HG03342 (cell line): ENCODE results near the gene MXRA8.
A peak's percentile ranks its signal among the peaks of the same experiment; 100 is the strongest.
"Not testable (repeated sequence)": the region's sequence is repeated elsewhere in the genome, so short reads cannot be mapped to it uniquely, and the experiment has no call there.

Source experiments
- ATAC-seq: cut with Tn5 transposase; IDR thresholded peaks from one replicate; pipeline ENCODE4 v1.9.1; 2021; ENCODE audit warnings: mild to moderate bottlenecking, moderate library complexity; ENCODE audit not compliant: unreplicated experiment

MXRA8 gene

DNA sequence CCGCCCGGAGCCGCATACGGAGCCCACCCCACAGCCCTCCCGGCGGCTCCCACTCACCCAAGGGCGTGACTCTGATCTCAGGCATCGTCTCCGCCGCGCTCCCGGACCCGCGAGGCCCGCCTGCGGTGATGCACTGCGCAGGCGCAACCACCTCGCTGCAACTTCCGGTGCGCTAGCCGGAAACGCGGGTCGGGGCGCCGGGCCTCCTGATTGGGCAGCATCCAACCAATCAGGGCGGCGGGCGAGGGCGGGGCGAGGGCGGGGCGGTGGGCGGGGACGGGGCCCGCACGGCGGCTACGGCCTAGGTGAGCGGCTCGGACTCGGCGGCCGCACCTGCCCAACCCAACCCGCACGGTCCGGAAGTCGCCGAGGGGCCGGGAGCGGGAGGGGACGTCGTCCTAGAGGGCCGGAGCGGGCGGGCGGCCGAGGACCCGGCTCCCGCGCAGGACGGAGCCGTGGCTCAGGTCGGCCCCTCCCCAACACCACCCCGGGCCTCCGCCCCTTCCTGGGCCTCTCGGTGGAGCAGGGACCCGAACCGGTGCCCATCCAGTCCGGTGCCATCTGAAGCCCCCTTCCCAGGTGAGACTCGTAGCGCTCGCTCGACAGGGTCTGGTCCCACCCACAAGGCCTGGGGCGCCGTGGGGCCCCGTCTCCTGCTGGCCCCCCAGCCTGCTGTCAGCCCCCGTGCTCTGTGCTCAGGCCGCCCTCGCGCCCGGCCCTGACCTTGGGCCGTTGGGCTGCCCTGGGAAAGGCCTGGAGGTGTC is 33.6 kb downstream of the MXRA8 start, which contains the start of the genes CPTP and INTS11:
TSS of gene CPTP (plus strand) at position 279 of the 764 bp plus-strand sequence. CDS start 2,109 bp downstream, outside the sequence.
TSS of gene INTS11 (minus strand) at position 137 of the 764 bp plus-strand sequence. CDS start at position 85, 52 bp downstream.
- peak; percentile 70 for ATAC-seq

DNA sequence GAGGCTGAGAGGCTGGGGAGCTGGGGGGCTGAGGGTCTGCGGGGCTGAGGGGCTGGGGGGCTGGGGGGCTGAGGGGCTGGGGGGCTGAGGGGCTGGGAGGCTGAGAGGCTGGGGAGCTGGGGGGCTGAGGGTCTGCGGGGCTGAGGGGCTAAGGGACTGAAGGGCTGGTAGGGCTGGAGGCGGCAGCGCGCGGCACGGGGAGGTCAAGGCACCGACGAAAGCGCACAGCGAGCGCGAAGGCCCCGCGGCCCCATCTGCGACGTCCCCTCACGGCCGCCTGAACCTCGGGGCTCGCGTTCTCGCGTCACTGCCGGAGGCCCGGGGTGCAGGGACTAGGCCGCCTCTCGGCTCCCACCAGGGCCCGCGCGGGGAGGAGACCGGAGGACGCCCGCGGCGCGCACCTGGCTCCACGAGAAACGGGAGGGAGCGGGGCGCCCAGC is 34.3 kb downstream of the MXRA8 start:
- ATAC-seq = peak; percentile 32

DNA sequence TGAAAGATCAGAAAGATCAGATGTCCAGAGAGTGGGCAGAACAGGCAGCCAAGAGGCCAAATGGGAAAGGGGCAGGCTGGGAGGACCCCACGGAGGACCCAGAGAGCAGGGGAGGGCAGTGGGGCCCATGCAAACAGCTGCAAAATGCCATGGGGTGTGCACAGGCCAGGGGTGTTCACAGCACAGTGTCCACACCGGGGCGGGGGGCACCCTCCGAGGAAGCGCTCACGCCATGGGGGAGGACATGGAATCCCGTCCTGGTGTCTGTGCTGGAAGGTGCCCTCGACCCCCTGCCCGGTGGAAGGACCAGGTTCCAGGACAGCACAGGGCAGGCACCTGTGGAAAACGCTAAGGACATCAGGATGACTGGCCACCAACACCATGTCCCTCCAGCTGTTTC is 35.4 kb downstream of the MXRA8 start:
- no peak for ATAC-seq

DNA sequence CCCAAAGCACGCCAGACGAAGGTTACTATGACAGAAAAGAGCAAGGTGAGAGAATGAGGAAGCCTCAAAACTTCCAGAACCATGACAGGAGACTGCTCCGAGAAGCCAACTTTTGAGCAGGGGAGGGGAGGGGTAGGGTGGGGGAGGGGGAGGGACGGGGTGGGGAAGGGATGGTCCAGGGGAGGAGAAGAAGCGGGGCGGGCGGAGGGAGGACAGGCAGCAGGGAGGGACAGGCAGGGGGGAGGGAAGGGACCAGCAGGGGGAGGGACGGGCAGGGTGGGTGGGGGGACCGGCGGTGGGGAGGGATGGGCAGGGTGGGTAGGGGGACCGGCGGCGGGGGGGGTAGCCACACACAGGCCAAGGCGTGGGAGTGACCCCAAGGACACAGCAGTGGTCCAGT is 35.9 kb downstream of the MXRA8 start:
- no peak for ATAC-seq

DNA sequence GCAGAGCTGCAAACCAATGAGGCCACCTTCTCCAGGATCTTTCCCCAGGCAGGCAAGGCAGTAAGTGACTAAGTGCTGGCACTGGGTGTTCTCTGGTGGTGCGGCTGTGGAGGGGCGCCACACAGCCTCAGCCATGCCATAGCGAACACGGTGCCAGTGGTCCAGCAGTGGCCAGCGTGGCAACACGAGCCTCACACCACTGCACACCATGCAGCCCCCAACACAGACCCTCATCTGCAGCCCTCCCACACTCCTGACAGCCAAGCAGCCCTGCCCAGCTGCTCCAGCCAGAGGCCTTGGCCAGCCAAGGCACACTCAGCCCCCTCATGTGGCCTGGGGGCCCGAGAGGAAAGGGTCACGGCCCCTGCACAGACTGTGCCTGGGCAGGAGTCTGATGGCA is 36.9 kb downstream of the MXRA8 start:
- ATAC-seq = no peak

DNA sequence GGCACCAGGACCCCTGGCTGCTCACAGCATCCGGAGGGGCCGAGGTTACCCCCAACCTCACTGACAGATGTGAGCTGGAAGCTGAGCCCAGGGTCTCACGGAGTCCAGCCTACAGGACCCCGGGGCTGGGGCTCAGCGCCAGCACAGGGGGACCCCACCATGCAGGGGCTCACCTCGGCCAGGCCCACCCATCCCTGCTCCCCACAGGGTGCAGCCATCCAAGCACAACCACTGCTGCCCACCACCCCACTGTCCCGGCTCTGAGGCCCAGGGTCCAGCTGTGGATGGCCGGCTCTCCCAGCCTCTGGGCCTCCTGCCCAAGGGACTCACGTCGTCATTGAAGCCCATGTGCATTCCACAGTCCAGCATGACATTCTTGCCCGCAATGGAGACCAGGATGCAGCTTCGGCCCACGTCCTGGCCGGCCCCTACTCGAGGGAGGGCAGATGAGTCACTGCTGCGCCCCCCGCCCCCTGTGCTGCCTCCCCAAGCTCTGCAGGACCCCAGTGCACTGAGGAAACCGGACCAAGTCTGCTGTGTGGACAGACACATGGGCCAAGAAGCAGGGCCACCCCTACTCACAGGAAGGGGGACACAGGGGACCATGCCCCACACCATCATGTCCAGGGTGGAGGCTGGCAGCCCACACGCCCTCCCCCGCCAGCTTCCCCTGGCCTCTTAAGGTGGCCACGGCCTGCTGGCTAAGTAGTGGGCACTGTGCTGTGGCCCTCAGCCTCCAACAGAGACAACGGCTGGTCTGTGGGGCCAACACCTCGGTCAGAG is 37.5 kb downstream of the MXRA8 start:
- ATAC-seq = no peak

DNA sequence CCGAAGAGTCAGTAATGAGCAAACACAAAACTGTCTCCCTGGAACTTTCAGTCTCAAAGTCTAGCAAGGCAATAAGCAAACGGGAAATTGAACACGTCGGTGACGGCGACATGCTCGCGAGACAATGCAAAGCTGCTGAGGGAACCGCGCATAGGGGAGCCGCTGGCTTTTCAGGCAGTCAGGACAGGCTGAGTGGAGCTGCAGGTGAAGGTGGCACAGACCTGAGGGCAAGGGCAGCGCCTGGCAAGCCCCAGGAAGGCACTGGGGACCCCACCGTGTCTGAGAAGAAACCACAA is 38.8 kb downstream of the MXRA8 start:
- ATAC-seq = no peak

DNA sequence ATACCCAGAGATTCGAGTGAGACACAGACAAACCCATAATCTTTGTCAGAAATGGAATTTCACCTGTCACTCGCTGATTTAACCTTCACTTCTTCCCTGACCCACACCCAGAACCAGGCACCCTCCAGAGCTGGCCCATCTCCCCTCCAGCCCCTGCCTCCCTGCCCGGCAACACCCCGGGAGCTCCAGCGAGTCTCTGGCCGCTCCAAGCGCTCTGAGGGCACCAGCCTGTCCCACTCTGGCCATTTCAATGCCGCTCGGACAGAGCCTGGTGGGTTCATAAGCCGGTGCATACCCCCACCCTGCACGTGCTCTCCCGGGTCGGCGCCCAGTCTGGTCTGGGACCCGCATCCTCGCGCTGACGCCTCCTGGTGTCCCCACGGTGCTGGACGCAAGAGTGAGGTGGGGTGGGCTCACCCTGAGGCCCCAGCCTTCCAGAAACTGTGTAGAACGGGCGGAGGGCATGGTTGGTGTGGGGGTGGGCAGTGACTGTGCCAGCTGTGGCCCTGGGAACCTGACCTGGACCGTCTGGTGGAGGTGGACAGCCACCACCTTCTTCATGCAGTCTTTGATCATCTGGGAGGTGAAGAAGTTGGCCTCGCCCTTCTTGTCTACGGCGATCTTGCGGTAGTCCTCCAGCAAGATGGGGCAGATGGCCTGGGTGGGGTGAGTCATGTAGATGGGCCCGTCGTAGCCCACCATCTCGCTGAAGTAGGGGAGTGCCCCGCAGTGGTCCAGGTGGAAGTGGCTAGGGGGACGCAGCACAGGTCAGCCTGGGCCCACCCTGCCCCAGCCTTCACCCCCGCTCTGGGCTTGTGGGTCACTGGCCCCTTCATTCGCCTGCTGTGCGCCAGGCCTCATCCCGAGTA is 39.3 kb downstream of the MXRA8 start:
- ATAC-seq = no peak

DNA sequence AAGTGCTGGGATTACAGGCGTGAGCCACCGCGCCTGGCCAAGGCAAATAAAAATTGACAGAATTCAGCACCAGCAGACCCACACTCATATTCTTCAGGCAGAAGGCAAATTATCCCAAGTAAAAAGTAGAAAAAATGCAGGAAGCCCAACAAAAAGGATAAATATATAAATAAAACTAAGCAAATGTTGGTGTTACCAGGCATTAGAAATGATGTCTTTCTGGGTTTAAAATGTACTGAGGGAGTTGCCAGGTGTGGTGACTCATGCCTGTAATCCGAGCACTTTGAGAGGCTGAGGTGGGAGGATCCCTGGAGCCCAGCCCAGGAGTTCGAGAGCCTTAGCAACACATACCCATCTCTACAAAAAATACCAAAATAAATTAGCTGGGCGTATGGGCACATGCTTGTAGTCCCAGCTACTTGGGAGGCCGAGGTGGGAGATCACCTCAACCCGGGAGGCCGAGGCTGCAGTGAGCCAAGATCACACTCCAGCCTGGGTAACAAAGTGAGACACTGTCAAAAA is 40.2 kb downstream of the MXRA8 start:
- no peak for ATAC-seq

DNA sequence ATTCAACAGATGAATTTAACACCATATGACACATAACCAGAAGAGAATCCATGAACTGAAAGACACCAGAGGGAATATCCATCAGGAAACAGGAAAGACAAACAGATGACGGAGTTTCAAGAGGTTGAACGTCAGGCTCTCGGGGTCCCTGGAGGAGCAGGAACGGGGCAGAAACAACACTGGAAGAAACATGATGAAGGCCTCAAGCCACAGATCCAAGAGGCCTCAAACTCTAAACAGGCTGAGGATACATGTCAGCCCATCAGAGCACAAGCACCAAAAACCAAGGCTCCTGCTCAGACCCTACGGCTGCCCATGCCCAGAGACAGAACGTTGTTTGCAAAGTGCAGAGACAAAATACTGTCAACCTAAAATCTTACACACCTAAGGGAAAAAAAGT is 40.9 kb downstream of the MXRA8 start:
- no peak for ATAC-seq

DNA sequence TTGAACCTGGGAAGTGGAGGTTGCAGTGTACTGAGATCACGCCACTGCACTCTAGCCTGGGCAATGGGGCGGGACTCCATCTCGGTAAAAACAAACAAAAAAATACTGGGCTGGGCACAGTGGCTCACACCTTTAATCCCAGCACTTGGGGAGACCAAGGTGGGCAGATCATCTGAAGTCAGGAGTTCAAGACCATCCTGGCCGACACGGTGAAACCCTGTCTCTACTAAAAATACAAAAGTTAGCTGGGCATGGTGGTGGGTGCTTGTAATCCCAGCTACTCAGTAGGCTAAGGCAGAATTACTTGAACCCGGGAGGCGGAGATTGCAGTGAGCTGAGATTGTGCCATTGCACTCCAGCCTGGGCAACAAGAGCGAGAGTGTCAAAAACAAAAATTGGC is 42.2 kb downstream of the MXRA8 start:
- not testable (repeated sequence) for ATAC-seq

DNA sequence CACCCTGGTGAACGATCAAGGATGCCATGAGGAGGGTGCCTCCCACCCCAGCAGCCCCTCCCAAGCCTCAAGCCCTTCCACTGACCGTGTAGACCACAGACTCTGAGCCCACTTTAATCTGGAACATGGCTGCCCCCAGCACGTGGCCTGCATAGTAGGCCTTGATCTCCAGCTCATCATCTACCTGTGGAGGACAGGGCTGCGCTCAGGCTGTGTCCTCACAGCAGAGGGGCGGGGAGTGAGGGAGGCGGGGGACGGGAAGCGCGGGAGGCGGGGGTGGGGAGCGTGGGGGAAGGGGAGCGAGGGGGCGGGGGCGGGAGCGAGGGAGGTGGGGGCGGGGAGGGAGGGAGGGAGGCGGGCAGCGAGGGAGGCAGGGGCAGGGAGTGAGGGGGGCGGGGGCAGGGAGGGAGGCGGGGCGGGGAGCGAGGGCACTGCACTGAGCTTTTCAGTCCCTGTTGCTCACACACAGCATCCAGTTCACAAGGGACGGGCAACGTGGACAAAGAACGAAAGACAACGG is 42.9 kb downstream of the MXRA8 start:
- no peak for ATAC-seq

DNA sequence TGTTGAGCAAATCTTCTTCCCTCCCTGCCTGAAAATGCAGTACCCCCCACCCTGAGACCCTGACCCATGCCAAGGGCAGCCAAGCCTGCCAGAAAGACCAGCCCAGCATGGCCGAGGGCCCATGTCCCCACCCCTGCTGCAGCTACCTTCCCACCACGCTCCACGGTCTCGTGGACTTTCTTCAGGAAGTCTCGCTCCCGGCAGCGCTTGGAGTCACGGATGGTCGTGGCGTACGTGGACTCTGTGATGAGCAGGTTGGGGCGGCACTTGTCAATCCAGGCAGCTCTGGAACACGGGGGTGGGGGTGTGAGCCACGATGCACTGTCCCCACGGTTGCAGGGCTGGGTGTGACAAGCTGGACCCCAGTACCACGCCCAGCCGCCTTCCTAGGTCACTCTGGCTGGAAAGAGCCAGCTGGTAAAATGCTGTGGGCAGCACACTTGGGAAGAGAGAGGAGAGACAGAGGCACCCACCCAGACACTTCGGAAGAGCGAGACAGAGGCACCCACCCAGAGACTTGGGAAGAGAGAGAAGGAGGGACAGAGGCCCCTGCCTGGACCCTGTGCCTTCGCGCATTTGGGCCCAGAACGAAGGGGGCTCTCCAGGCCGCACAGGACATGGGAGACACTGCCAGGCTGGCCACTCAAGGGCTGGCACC is 43.5 kb downstream of the MXRA8 start:
- ATAC-seq = no peak

DNA sequence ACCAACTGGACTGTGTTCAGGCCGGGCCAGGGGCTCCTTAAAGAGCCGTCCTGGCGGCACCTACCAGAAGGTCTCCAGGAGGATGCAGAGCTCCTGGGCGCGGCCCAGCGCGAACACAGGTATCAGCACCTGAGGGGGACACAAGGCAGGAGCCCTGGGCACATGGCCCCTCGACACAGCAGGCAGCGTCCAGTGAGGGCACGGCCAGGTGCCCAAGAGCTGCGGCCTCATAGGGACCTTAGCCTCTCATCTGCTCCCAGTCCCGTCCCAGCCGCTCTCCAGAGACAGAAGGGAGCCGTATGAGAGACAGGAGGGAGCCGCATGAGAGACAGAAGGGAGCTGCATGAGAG is 44.1 kb downstream of the MXRA8 start:
- ATAC-seq = no peak

DNA sequence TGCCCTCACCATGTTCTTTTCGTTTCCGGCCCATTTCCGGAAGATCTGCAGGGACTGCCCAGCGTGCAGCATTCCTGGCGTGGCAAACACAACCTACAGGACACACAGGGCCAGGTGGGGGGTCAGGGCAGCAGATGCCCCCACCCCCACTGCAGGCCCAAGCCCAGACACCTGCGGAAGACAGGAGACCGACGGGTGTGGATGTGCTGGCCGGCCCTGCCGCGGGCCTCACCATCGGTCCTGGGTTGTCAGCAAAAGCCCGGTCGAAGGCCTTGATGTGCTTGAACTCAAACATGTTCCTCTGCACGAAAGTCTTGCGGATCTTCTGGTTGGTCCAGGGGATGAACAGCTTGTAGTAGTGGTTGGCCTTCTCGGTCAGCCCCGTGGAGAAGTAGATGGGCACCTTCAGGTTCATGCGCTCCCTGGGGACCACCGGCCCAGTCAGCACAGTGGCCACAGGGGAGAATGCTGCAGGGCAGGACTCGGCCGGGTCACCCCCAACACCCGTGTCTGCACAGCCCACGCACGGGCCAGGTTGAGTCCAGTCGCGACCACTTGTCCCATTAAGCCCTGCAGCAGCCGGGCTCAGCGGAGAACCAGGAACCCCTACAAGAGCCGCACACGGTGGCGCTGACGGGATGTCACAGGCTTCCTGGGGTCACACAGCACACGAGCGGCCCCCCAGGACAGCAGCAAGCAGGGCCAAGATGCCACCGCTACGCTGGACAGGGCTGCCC is 44.7 kb downstream of the MXRA8 start:
- ATAC-seq = no peak

DNA sequence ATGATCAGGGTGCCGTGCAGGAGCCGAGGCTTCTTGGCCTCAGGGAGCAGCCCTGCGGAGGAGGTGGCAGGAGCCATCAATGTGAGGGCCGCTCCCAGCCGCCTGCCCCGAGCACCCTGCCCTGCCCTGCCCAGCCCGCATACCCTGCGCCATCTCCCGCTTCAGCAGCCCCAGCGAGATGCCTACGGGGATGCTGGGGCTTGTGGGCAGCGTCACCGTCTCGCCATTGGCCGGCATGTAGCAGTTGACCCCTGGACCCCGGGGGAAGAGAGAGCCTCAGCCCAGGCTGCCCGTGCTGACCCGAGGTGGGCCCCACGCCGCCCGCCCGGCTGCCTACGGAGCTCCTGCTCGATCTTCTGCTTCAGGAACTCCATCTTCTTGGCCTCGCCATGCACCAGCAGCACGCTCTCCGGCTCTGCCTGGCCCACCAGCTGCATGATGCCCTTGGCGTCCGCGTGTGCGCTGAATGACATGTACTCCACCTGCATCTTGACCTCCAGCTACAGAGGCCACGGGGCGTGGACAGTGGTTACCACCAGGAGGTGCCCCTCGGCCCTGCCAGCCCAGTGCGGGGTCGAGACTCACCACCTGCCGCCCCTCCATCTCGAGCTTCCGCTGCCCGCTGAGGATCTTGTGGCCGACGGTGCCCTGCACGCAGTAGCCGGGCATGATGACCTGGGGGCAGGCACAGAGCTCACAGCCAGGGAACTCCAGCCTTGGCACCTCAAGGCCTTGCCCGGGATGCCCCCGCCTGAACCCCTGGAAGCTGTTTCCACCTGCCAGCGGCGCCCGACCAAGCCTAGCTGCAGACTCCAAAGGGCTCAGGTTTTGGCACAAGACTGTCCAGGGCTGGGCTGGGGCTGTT is 45.7 kb downstream of the MXRA8 start:
- ATAC-seq = no peak

DNA sequence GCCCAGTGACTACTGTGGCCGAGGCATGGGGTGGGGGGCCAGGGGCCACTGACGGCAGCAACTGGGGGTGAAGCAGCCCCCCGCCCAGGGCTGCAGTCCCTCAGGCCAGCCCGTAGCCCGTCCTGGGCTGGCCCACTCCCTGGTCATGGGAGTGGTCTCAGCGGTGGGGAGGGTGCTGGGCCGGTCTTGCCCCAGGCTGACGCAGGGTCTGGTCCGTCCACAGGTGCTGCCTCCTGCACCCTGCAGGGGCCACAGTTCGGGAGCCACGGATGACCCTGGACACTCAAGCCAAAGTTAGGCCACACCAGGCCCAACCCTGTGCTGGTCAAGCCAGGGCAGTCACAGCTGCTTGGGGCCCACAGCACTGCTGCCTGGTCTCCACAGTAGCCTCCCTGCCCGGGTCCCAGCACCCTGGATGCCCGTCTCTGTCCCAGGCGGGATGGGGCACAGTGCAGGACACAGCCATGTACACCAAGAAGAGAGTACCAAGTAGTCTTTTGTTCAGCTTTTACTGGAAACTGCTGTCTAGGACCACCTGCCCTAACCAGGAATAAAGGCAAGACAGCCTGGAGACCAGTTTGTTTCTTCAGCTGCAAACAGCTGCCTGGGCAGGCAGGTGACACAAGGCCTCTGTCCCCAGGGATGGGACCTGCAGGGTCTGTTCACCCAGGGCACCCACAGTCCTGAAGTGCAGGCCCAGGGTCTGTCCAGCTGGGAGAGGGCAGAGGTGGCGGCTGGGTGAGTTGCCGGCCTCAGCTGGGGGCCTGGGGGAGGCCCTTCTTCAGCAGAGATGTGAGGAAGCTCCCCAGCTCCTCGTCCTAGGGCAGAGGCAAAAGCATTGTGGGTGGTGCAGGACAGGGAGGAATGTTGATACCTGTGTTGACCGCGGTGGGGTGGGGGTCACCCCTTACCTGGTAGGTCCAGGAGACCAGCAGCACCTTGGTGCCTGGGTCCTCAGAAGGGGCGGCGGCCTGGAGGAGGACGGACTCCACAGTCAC is 46.9 kb downstream of the MXRA8 start:
- ATAC-seq = no peak
